Cardiac septum (tissue), 1 donor: ENCODE results near the gene SSUH2. TPM values are rescaled to one million over a fixed set of nuclear protein-coding genes. Genes with fewer than 3 reads are reported as not detected.

ENCODE experiments used
- DNase-seq: peaks from one replicate; pipeline ENCODE4 v3.0.0-alpha.2; 2020; ENCODE audit warnings: low spot score
- intact Hi-C: fragments of 100-400 bp; cut with DNase I; formaldehyde crosslinking; loops from one replicate; pipeline ENCODE4 v1.14.0; 2022
- total RNA-seq: library from RNA; stranded (reverse); fragmentation: NEBNext Ultra II Directional; extraction: Animal tissue kit (Norgen Biotek cat#: 25700); gene quantifications from one replicate; pipeline ENCODE4 v1.2.1, GENCODE V29; 2021
- donor health status: DM: no; HTN: no; CAD: no.

SSUH2 gene
- total RNA-seq, 1 donor from 2014 or later: 2.4 TPM

- DNase-seq: no peak
- intact Hi-C loops: loop anchor here (5.0 kb wide), 1 partner anchor 71 kb away; the partner anchor contains the start of gene LMCD1
Observed at GRCh38 chr3:8573342-8573926, 71.2 kb downstream of the SSUH2 start.

GRCh38 chr3:8571256-8571655 is 73.3 kb downstream of the SSUH2 start:
- DNase-seq: no peak
- intact Hi-C loops: loop anchor here (5.0 kb wide), 1 partner anchor 69 kb away; the partner anchor contains the start of gene LMCD1

Other genes starting within 250 kb of the SSUH2 start
- gene LMCD1, start 143.0 kb downstream of the SSUH2 start, total RNA-seq: 57.6 TPM
- 24.8 TPM for gene CAV3, start 89.0 kb upstream of the SSUH2 start, total RNA-seq
- gene OXTR, start 124.8 kb upstream of the SSUH2 start, total RNA-seq: 0.30 TPM